GM18907 (cell line): ENCODE results near the gene TPPP3.

ENCODE experiments used
- ATAC-seq: cut with Tn5 transposase; IDR thresholded peaks from one replicate; pipeline ENCODE4 v1.9.1; 2021; ENCODE audit warnings: mild to moderate bottlenecking, moderate library complexity; ENCODE audit not compliant: unreplicated experiment

TPPP3 gene

DNA sequence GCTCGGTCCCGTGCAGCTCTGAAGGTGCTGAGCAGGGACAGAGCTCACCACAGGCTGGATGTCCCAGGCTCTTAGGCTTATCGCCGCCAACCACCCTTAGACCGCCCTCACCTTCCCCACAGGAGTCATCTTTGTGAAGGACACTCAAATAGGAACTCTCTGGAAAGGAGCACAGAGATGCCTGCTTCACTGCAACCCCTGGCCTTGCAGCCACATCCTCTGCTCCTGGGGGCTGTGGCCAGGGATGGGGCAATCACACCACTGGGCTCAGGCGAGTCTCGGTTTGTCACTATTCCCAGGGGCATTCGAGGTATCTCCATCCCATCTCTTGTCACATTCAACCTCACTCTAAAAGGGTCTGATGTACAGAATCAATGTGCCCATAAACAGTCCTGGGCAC, 12.0 kb upstream of the TPPP3 start:
- no peak for ATAC-seq

DNA sequence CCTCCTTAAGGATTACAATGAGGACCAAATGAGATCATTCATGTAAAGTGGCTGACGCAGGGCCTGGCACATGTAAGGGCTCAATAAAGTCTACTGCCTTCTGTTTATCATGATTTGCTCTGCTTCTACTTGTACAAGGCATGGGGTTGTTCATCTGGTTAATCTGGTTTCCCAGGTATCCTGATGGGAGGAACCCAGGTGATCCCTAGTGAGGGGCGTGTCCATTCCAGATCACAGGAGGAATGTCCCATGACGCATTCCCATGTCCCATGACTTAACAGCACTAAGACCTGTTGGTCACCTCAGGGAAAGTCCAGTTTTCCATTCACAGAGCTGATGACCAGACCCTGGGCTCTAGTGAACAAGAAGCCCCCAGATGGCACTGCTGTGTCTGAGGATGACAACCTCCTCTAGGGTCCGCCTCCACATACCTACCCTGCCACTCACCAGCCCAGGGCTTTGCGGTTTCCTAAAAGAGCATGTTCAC, 11.5 kb upstream of the TPPP3 start:
- no peak for ATAC-seq

DNA sequence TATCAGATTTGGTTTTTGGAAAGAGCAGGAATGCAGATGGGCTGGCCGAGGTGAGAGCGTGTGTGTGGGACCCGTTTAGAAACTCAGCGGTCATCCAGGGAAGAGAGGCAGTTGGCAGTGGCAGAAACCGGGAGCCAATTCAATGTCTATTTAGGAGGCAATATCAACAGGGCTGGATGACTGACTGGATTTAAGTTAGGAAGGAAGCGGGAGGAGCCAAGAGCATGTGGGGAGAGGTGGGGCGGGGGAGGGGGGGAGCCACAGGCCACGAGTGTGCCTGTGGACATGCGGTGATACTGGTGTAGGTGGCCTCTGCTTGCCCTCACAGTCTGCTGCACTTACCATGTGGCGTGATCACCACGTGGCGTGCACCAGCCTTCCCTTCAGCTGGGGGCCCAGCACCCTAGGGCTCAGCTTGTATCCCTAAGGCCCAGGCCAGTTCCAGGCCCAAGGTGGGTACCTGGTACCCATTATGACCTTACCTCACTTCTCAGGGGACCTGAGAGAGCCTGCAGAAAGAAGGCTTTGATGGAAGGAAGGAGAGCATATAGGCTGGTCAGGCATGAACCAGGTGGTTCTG, 10.8 kb upstream of the TPPP3 start:
- no peak for ATAC-seq

DNA sequence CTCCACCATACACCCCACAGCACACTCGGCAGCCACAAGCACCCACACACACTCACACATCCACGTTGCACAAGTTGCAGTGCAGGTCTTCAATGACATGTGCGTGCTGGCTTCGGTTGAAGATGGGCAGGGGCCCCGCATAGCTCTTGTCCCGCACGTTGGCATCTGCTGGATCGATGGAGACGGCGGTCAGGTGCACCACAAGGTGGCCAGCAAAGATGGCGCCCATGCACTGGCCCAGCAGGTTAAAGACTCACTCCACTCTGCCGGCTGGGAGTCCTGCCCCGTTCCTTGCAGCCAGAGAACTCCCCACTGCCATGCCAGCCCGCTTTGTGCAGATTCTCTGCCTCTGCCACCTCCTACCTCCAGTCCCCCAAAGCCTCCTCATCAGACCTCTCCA, 7.6 kb upstream of the TPPP3 start:
- no peak for ATAC-seq

DNA sequence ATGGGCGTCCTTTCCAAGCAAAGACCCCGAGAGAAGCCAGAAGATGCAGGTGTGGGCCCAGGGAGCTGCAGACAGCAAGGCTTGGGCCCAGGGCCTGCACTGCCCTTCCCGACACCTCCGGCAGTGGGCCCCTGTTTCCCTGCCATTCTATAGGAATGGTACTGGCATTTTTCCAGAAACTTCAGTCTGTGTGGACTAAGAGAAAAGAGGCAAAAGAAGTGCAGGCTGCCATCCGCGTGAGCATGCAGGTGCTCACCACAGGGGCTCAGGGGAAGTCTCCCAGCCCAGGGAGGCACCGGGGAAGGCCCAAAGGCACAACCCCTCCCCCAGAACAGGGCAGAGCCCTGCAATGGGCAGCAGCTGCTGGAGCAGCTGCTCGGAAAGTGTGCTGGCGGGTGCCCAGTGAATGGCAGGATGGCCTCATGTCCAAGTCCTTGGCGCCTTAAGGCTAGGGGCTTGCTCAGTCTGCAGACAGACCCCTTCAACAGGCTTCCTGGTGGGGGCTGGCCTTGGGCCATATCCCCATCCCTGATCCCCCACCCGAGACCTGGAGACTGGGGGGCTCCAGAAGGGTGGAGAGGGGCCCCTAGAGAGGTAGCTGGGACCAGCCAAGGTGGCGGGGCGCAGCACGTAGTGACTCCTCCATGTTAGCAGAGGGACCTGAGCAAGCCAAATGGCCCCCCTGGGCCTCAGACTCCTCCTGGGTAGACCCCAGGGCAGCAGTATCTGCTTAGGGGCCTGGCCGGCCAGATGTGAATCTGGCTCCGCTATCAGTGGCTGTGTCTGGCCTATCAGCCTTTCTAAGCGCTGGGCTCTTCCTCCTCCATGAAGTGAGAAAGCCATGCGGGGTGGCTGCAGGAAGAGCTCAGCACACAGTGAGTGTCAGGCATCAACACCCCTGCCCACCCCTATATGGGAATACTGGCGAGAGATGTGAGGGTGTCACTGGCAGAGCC, 6.7 kb upstream of the TPPP3 start:
- ATAC-seq: no peak

DNA sequence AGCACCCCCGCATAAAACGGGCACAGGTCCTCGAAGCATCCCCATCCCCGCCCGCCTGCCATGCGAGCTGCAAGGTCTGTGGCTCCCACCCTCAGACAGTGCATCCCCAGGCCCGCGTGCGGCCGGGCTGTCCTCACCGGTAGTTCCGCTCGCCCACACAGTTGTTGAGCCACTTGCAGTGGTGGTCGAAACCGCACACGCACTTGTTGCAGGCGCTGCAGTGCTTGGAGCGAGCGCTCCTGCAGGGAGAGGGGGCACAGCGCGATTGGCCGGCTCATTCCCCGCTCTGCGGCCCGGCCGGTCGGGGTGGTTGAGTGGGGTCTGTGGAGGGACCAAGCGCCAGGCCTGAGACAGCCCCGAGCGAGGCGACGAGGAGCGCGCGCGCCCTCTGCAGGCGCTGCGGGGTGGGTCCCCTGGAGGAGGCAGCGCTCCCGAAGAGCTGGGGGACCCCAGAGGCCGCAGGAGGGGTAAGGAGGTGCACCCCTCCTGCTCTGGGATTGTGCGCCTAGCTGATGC, 6.0 kb upstream of the TPPP3 start:
- no peak for ATAC-seq

DNA sequence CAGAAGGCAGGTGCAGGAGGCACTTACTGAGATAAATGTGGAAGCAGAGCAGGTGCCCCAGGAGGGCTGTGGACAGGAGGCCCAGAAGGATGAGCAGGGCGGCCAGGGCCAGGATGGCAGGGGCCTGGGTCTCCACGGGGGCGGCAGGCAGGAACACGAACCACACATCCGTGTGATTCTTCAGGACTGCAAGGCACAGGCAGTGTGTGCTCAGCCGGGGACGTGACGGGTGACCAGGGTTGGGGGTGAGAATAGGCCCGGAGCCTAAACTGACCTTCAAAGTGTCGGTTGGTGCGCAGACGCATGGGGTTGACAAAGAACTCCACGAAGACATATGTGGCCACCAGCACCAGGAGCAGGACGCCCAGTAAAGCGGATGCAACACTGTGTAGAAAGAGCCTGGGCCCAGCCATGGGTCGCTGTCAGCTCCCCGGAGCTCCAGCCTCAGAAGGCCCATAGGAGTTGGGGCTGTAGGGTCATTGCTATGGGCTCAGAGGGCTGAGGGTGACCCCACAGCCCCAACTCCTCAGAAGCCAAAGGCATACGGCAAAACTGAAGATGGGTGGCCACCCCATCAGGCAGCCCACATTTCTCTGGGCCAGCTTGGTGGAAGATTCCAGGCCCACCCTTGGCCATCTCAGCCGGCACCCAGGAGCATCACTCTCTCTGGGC, 5.4 kb upstream of the TPPP3 start:
- no peak for ATAC-seq

DNA sequence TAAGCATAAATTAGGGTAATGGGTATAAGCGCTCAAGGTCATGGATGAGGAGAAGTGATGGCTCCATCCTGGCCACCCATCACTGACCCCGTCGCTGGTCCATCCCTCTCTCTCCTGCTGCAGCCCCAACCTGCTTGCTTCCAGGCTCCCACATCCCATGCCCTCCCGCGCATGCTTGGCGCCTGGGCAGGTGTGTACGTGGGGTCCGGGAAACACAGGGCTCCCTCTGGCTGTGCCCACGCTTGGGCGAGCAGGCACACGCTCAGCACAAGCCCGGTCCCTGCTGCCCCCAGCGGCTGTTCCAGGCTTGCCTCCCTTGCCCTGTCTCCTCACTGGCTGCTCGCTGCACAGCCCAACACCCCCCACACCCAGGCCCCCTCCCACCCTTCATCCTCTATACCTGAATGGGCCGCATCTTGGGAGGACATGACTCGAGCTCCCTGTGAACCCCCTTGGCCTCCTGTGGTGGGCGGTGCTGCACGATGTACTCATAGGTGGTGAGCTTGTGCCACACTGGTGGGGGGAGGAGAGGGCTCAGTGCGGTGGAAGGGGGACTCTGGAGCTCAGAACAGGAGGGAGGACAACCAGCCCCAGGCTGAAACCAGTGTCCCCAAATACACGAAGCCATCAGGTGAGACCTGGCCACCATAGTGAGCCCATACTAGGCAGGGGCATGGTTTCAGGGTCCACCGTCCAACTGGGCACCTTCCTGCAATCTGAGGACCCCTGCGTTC, 4.7 kb upstream of the TPPP3 start:
- ATAC-seq: no peak

DNA sequence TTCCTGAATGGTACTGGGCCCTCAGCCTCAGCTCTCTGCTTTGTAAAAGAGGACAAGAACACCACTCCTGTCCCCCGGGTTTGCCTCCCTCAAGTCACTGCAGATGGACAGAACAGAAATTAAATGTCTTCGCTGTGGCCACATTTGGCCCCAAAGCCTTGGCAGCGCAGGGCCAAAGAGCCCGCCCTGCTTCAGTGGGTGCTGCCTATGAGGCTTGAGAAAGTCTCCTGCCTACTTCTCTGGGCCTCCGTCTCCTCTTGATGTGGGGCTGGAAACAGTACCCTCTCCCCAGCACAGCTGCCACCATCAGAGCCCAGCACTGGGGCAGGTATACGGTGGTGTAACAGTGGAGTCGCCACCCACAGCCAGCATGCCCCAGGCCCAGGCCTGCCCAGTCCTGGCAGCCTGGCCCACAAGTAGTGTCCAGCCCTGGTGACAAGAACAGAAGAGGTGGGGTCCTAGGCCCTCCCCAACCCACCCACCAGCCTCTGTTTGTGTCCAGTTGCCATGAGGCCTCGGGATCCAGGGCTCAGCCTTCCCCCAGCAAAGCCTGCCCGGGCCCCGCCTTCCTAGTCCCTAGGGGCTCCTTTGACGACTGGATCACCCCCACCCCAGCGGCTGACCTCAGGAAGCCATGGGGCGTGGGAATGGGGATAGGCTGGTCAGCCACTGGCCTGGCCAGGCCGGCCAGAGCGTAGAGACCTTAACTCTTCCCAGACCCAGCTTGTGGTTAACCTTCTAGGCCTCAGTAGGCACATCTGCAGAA, 3.9 kb upstream of the TPPP3 start:
- ATAC-seq: no peak

DNA sequence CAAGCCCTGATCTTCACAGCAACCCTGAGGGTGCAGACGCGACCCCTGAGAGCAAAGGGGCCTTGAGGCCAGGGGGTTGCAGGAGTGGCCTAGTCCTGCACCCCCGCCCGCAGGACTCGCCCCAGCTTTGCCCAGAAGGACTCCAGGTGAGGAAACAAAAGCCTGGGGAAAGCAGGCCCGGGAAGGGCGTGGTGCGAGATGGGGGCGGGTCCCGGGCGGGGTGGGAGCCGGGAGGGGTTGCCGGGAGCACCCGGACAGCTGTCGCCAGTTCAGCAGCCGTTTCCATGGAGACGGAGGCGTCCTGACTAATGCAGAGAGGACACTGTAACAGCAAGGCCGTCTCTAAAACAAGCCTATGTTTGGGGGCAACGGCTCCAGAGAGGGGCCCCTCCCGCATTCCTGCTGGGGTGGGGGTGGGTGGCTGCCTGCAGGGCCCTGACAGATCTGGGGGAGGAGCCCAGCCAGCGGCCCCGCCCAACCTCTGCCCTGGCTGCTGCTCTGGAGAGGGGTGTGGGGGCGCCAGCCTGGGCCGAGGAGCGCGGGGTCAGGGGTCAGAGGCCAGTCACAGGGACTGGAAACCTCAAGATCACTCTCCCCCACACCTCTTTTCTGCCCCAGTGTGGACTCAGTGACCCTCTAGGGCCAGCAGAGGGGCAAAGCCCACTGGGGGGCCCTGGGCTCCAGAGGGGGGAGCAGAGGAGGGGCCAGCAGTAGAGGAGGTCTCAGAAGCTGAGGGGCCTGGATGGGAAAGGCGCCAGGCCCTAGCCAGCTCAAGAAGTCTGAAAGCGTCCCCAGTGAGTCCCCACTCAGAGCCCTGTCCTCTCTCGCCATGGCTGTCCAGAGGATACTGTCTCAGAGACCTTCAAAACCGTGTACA, 3.1 kb upstream of the TPPP3 start:
- ATAC-seq: no peak

DNA sequence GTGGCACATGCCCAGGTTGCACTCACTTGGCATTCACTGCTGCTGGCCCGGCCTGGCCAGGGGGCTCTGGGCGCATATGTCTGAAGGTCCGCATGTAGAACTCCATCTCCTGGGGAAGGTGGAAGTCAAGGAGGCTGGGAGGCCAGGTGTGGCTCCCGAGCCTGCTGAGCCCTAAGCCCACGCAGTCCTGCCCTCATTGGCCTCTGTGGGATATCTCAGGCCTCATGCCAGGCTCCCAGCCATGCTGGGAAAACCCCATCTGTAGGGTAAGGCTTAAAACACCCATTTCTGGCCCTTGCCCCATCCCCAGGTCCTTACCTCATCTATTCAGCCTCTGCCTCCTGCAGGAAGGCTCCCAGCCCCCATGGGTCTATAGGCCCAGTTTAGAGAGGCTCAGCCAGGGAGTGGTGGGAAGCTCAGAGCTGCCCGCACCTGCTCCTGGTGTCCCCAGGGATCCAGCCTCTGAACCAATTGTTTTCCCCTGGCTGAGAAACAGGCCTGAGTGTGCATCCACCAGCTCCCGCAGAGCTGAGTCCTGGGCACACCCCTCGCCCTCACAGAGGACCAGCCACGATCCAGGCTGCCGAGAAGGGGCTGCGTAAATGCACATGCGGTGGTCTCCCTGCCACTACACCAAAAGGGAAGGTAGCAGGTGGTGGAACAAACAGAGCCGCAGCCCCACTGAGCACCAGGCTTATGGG, 2.3 kb upstream of the TPPP3 start:
- ATAC-seq: no peak

DNA sequence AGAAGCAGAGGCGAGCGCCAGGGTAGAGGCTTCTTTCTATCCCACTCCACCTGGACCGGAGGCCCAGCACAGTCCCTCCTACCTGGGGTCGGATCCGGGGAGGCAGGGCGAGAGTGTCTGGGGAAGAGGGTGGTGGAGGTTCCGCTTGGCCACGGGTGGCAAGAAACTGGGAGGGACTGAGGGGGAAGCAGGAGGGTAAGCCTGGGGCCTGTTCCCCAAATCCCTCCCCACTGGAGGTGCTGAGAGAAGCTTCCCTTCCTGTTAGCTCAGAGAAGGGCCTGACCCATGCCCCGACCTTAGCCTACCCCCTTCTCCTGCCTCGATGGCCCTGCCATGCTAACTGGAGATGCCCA, 1.8 kb upstream of the TPPP3 start:
- no peak for ATAC-seq

DNA sequence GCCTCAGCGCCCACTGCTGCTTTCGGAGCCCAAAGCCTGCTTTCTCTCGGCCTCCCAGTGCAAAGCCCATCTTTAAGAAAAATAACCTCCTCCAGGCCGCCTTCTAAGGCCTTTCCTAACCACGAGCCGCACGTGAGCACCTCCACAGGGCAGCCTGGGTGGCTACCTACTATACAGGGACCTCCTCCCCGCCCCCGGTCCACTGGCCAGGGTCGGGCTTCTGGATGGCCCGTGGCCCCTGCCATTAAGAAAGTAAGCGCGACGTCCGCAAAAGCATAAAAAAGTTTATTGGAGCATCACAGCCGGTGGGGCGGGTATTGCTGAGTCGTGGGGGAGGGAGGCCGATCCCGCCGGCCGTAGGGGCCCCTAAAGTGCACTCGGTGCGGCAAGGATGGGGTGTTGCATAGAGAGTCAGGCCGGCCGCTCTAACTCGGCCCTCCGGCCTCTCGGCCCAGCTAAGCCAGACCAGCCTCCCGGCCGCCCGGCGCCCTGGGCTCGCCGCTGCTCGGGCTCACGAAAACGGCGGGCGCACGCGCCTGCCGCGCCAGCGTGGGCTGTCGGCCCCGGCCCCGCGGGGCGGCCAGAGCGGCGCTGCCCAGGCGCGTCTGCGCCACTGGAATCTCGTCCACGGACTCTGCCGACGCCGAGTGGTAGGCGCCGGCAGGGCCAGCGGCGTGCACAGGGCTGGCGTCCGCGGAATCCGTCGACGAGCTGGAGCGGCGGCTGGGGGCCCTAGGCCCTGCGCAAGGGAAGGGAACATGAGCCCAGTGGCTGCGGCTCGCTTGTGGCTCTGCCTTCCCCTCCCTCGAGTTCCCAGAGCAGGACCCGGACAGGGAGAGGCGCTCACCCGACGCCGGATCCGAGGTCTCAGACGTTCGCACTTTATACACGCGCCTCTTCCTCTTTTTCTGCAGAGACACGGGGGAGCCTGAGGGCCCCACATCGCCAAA, 1.1 kb upstream of the TPPP3 start:
- ATAC-seq: no peak

DNA sequence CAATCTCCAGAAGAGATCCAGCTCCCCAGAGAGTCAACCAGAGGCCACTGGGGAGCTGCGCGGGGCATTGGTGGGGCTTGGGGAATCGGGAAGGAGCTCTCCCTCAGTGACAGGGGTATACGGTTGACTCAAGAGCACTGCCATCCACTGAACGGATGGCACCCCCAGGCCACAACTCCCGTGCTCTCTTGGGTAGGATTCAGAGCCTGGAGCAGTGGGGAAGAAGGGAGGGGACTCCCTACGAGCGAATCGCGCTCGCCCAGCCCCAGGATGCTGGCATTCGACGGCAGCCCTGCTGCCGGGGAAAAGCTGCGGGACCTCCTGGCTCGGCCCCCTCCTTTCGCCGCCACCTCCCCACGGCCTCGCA, 473 bp upstream of the TPPP3 start:
- ATAC-seq: no peak

DNA sequence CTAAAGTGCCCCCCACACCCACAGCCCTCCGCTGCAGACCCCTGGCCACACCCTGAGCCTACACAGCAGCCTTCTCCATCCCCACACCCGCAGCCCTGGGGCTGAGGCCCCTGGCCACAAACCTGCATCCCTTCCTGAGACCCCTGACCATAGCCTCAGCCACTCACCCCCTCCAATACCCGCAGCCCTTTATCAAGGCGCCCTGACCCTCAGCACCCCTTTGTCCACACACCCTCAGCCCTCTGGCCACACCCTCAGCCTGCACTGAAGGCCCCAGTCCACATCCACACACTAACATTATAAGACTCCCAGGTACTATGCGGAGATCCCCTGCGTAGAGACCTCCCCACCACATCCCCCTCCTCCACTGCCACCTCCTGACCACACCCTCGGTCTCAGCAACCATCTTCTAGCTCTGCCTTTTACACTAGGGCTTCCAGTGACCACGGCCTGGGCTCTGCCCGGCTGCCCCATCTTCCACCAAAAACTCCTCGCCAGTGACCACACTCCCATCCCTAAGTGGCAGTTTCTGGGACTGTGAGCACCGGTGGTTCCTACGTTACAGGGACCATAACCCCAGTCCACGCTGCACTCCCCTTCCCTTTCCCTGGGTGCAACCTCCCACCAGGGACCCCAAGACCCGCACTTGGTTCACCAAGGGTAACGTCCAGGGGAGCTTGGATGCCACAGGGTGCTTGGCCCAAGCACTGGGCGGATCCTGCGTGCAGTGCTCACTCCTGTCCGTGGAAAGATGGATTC, 818 bp downstream of the TPPP3 start:
- no peak for ATAC-seq

DNA sequence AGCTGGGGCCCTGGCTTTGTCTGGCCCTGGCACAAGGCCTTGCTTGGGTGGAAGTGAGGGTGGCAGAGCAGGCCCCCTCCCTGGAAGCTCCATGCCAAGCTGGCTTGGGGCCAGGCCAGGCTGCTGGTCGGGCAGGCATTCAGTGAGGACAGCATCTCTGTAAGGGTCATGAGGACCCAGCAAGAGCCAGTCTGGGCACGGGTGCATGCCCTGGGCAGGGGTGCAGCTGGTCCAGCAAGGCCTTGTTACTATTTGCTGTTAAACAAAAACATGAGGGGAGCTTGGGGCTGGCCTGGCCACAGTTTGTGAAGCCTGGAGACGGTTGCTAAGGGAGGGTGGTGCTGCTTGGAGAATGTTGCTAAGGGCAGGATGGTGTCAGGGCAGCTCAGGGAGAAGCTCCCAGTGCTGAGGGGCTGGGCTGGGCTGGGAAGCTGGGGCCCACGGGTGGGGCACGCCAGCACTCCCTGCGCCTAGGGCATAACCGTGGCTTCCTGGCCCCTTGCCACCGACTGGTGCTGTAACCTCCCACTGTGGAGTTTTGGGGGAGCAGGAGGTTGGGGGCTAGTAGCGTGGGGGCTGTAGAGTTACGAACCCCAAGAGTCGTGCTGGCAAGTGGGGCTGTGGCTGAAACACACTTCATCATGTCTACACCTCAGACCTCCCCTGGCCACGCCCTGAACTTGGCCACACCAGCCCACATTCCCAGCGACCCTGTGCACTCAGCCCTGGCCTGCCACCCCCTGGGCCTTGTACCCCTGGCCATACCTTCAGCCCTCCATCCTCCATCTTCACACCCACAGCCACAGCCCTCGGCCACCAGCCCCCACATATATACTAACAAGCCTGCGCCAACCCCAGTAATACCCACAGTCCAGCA, 1.6 kb downstream of the TPPP3 start:
- no peak for ATAC-seq
